GM19043 (cell line): Measurements from ENCODE around the gene IL1R2.
A peak's percentile ranks its signal among the peaks of the same experiment; 100 is the strongest.
"Not testable (repeated sequence)": the region's sequence is repeated elsewhere in the genome, so short reads cannot be mapped to it uniquely, and the experiment has no call there.

ENCODE experiments used
- ATAC-seq: cut with Tn5 transposase; IDR thresholded peaks from one replicate; pipeline ENCODE4 v1.9.1; 2021; ENCODE audit warnings: low read depth; ENCODE audit not compliant: unreplicated experiment

IL1R2 gene

DNA sequence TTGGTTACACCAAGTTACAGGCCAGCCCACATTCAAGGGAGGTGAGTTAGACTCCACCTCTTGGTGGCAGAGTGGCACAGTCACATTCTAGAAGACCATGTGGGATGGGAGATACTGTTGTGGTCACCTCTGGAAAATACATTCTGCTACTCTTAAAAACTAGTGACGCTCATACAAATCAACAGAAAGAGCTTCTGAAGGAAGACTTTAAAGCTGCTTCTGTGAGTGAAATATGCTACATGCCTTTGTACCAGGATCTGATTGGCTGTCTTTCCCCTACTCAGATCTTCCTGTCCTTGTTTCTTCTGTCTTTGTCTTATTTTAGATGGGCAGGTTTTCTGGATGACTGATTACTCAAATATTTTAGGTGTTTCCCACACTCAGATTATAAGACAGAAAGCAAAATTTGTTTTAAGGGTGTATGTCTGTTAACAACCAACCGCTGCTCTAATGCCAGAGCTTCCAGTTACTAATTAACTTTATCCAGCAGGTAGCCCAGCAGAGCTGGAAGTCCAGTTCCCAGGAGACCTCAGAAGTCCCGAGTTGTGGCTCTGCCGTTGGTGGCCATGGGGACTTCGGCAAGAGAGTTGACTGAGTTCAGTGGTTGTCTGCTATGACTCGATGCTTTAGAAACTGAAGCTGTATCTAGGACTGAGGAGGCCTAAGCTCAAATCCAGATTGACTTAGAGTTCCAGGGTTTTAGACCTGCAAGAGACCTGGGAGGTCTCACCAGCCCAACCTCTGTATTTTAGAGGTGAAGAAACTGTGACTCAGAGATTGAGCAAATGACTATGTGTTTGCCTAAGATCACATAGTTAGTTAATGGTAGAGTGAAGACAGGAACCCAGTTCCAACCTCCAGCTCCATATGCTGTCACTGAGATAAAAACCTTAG lies 7.4 kb downstream of the IL1R2 start:
- ATAC-seq = no peak

GRCh38 chr2:102000012-102000411 lies 8.3 kb downstream of the IL1R2 start:
- ATAC-seq = no peak

- ATAC-seq = no peak
Observed at GRCh38 chr2:102000813-102001766, 9.3 kb downstream of the IL1R2 start.

- no peak for ATAC-seq
Observed at GRCh38 chr2:102001767-102002142, 10.0 kb downstream of the IL1R2 start.

GRCh38 chr2:102002228-102002627 lies 10.5 kb downstream of the IL1R2 start:
- ATAC-seq = no peak

DNA sequence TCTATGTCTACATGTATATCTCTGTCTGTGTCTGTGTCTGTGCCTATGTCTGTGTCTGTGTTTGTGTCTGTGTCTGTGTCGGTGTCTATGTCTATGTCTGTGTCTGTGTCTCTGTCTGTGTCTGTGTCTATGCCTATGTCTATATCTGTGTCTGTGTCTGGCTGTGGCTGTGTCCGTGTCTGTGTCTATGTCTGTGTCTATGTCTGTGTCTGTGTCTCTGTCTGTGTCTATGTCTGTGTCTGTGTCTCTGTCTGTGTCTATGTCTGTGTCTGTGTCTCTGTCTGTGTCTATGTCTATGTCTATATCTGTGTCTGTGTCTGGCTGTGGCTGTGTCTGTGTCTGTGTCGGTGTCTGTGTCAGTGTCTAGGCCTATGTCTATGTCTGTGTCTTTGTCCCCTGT lies 11.1 kb downstream of the IL1R2 start:
- ATAC-seq = not testable (repeated sequence)

DNA sequence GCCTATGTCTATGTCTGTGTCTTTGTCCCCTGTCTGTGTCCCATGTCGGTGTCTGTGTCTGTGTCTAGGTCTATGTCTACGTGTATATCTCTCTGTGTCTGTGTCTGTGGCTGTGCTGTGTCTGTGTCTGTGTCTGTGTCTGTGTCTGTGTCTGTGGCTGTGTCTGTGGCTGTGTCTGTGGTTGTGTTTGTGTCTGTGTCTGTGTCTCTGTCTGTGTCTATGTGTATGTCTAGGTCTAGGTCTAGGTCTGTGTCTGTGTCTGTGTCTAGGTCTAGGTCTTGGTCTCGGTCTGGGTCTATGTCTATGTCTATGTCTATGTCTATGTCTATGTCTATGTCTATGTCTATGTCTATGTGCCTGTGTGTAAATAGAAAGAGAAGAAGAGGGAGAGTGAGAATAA lies 11.9 kb downstream of the IL1R2 start:
- ATAC-seq = no peak

GRCh38 chr2:102004581-102004980 lies 12.8 kb downstream of the IL1R2 start:
- ATAC-seq = no peak

- no peak for ATAC-seq
Observed at GRCh38 chr2:102005449-102005848, 13.7 kb downstream of the IL1R2 start.

DNA sequence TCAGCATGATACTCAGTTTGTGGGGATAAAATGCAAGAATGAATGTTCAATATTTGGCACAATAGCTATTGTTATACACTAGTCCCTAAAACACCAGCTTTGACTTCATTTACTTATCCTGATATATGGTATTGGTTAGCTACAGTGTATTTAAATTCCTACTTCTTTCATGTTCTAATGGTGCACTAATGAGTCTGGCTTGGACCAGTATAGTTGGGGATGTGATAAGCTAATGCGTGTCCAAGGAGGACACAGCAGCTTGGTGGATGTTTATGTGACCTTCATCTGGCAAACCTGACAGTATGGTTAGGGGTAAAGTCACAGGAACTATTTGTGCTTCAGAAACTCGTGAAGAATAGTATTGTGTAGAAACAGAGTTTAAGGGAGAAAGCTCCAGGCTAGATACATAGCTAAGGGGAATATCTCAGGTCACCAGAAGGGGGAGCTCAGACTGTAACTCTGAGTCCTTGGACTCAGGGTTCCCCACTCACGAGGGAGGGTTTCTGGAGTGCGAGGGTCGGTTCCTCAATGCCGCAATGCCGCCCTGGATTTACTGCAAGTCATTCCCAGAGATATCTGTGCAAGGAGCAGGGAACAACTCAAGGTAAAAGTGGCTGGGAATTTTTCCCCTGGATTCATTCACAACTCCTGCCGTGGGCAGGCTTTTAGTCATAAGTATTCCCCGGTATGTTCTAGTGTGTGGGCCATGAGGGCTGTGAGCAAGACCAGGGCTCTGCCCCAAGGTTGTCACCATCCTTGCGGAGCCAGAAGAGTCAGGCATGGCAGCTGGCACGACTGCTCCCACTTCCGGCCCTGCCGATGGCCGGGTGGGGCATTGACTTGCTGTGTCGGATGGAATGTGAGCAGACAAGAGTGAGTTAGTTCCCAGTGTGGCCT lies 14.5 kb downstream of the IL1R2 start:
- peak; percentile 59 for ATAC-seq

- ATAC-seq = no peak
Observed at GRCh38 chr2:102006886-102007278, 15.1 kb downstream of the IL1R2 start.

DNA sequence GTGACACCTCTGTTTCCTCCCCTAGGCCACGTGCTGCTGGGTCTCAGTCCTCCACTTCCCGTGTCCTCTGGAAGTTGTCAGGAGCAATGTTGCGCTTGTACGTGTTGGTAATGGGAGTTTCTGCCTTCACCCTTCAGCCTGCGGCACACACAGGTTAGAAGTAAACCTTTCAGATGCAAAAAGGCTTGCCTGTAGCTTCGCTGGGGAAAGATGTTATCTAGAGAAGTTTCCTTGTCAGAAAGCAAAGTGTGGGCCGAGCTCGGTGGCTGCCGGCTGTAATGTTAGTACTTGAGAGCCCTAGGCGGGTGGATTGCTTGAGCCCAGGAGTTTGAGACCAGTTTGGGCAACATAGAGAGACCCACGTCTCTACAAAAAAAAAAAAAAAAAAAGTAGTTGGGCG lies 16.7 kb downstream of the IL1R2 start:
- ATAC-seq = no peak

DNA sequence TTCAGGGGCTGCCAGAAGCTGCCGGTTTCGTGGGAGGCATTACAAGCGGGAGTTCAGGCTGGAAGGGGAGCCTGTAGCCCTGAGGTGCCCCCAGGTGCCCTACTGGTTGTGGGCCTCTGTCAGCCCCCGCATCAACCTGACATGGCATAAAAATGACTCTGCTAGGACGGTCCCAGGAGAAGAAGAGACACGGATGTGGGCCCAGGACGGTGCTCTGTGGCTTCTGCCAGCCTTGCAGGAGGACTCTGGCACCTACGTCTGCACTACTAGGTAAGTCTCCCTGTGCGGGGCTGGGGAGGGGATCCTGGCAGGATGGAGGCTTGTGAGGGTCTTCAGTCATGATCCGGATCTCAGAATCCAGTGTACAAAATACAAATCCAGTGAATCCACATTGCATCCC lies 17.8 kb downstream of the IL1R2 start:
- no peak for ATAC-seq

DNA sequence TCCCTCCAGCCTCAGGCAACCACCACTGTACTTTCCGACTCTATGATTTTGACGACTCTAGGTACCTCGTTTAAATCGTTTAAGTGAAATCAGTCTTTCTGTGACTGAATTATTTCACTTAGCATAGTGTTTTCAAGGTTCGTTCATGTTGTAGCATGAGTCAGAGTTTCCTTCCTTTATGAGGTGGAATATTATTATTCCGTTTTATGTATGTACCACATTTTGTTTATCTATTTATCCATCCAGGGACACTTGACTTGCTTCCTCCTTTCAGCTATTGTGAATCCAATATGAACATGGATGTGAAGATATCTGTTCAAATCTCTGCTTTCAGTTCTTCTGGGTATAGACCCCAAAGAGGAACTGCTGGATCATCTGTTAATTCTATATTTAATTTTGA lies 19.1 kb downstream of the IL1R2 start:
- ATAC-seq = no peak

DNA sequence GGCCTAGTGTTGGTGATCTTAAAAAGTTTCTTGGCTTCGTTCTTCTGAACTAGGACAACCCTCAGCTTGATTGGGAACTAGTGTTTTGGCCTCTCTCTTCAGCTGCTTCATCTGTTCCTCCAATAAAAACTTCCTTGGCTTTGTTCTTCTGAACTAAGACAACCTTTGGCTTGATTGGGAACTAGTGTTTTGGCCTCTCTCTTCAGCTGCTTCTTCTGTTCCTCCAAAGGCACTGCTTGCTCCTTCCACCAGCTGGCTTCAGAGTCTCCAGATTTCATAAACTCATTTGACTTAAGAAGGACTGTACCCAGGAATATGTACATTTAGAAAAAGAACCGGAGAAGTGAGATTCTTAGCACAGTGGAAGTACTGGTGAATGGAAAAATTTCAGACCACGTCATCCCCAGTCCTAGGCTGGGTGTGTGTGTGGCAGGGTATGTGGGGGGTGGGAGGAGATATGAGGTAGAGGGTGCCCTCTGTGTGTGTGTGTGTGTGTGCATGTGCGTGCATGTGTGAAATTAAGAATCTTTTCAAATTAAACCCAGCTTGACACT lies 20.4 kb downstream of the IL1R2 start:
- ATAC-seq = no peak

DNA sequence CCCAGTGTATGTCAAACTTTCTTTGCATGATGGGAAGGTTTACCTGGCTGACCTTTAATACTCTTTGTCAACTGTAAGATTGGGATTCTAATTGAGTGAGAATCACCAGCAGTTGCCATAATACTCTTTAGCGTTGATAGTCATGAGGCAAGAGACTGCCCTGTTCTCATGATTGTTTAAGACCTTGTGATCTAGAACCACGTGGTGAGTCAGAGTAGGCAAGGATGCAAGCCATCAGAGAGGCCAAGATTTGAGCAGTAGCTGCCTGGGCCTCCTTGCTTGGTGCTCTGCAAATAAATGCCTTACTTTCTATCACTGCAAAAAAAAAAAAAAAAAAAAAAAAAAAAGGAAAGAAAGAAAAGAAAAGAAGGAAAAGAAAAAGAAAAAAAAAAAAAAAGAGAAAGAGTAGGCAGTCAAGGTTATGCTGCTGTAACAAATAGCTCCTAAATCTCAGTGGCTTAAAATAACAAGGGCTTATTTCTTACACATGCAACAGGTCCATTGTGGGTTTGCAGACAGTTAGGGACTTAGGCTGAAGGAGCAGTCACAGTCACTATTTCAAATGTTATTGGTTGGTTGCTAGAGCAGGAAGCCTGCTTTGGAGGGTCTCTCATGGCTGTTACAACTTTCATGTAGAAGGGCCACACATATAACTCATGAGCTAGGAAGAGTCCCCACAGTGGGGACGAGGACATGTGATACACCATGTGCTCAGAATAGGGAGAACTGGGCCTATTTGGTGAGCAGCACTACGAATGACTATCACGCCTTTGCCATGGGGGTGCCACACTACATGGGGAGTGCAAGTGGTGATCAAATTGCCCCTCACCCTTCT lies 21.7 kb downstream of the IL1R2 start:
- no peak for ATAC-seq

DNA sequence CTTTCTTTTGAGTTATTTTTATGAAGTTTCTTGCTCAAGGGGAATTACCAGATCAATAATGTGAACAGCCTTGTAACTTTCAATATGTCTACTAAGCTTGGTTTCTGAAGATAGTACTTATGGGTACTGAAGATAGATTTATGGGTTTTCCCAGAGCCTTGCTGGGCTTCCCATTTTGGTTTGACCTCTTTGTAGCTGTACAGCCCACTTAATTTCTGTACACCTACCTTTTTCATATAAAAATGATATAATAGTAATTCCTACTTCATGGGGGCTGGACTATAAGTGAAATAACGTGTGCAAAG lies 22.2 kb downstream of the IL1R2 start:
- ATAC-seq = no peak

- ATAC-seq = no peak
Observed at GRCh38 chr2:102015399-102015798, 23.6 kb downstream of the IL1R2 start.

DNA sequence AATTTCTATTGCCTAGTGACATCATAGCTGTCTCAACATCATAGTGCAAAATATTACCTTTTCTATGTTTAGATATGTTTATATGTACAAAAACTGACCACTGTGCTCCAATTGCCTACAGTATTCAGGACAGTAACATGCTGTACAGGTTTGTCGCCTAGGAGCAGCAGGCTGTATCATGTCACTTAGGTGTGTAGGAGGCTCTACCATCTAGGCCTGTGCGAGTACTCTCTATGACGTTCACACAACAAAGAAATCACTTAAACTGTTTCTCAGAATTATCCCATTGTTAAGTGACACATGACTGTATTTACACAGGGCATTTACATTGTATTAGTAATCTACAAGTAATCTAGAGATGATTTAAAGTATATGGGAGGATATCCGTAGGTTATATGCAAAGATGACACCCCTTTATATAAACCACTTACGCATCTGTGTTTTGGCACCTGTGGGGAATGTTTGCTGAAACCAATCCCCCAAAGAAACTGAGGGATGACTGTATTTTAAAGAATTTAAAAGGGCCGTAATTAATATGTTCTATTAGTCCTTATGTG lies 24.7 kb downstream of the IL1R2 start:
- ATAC-seq = no peak
